Bronchial epithelial cell (primary cell): Measurements from ENCODE around the gene RAB25. TPM values are rescaled to one million over a fixed set of nuclear protein-coding genes. Genes with fewer than 3 reads are reported as not detected.

Source experiments
- DNase-seq: peaks from one replicate; pipeline ENCODE4 v3.0.0-alpha.2; 2010; ENCODE audit warnings: low read depth
- FAIRE-seq: peaks from 2 replicates; lab custom pipeline; 2011; peaks lifted over from hg19 to GRCh38; lab: Jason Lieb, UNC
- H3K27me3 ChIP-seq: 2 replicates; pipeline ENCODE4 v1.5.1; 2011; ENCODE audit warnings: low read length; ENCODE audit not compliant: control insufficient read depth, insufficient read depth
- H3K36me3 ChIP-seq: 2 replicates; pipeline ENCODE4 v1.5.1; 2011; ENCODE audit warnings: low read length; ENCODE audit not compliant: control insufficient read depth, insufficient read depth
- H3K4me3 ChIP-seq: 2 replicates; pipeline ENCODE4 v1.5.1; 2011; ENCODE audit warnings: mild to moderate bottlenecking, low read depth, low read length, control low read depth
- total RNA-seq: library from RNA; depleted of rRNA; stranded (reverse); fragments of >200 nt; gene quantifications from 2 replicates; pipeline ENCODE4 v1.2.1, GENCODE V29; 2014
- TF ChIP-seq, protein P1 (sequence below): IDR thresholded peaks from 2 replicates; pipeline ENCODE4 v1.5.1; 2011; ENCODE audit warnings: mild to moderate bottlenecking, moderate library complexity, low read length, control low read depth, inconsistent platforms; ENCODE audit not compliant: insufficient read depth, severe bottlenecking

Gene RAB25
- total RNA-seq, 1 donor from 2014 or later: 30.3 TPM

GRCh38 chr1:156102633-156103511, 41.9 kb downstream of the RAB25 start:
- DNase-seq: peak; percentile 19
- TF ChIP-seq, protein P1, sequence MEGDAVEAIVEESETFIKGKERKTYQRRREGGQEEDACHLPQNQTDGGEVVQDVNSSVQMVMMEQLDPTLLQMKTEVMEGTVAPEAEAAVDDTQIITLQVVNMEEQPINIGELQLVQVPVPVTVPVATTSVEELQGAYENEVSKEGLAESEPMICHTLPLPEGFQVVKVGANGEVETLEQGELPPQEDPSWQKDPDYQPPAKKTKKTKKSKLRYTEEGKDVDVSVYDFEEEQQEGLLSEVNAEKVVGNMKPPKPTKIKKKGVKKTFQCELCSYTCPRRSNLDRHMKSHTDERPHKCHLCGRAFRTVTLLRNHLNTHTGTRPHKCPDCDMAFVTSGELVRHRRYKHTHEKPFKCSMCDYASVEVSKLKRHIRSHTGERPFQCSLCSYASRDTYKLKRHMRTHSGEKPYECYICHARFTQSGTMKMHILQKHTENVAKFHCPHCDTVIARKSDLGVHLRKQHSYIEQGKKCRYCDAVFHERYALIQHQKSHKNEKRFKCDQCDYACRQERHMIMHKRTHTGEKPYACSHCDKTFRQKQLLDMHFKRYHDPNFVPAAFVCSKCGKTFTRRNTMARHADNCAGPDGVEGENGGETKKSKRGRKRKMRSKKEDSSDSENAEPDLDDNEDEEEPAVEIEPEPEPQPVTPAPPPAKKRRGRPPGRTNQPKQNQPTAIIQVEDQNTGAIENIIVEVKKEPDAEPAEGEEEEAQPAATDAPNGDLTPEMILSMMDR: no peak
- Histone ChIP-seq H3K27me3 (no peaks in the 10 kb centered on the region), H3K36me3 (no peaks in the 10 kb centered on the region), H3K4me3 (no peak overlapping the region)
- FAIRE-seq: no peak

GRCh38 chr1:156103521-156103947, 42.6 kb downstream of the RAB25 start:
- TF ChIP-seq, protein P1: no peak
- Histone ChIP-seq H3K4me3 (no peak overlapping the region), H3K27me3 (no peaks in the 10 kb centered on the region), H3K36me3 (no peaks in the 10 kb centered on the region)
- FAIRE-seq (no peak), DNase-seq (peak; percentile 62)

GRCh38 chr1:156104065-156104810, 43.3 kb downstream of the RAB25 start:
- Histone ChIP-seq H3K36me3 (no peaks in the 10 kb centered on the region), H3K27me3 (no peaks in the 10 kb centered on the region), H3K4me3 (no peak overlapping the region)
- peak; percentile 95 for DNase-seq
- TF ChIP-seq, protein P1: no peak
- no peak for FAIRE-seq

DNA sequence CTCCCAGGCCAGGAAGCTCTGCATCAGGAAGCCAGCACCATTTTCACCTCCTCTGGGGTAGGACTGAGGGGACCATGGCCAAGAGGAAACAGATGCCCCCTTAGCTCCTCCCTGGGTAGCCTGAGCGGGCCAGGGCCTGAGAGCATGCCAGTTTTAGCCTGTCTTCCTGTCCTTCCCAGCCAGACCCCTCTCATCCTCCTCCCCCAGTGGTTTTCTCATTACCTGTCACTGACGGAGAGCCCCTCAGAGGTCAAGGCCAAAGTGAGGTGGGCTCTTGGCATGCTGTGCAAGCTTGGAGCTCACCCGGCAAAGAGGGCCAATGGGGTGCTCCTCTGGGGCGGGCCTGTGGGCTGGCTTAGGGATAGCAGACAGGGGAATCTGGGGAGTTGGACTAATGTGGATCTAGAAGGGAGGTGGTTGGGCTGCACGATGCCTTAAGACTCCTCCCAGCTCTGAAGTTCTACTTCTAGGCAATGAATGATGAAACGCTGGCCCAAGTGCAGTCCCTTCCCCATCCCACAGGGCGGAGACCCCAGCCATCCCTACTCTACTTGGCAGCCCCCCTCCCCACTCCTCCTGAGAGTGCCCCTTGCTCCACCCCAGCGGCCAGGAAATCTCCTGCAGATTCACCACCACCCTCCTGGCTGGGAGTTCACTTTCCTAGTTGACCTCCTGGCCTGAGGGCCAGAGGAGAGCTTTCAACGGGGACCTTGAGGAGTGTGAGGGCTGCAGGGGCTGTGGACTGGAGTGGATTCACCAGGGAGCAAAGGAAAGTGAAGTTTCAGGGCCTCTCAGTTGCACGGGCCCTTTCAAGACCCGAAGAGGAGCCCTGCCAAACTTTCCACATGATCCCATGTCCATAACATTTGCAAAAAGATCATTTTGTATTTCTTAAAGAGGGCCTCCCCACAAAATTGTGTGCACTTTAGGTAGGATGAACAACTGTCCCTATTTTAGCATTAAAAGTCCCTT, 44.2 kb downstream of the RAB25 start:
- no peak overlapping the region for H3K4me3 ChIP-seq
- DNase-seq (peak; percentile 43), FAIRE-seq (no peak)

More for the DNA sequence above, 44.2 kb downstream of the RAB25 start:
- Histone ChIP-seq H3K36me3 (no peaks in the 10 kb centered on the region), H3K27me3 (no peaks in the 10 kb centered on the region)
- TF ChIP-seq, protein P1: no peak
